NCI-H526 treated with DMSO at 0.1 percent for 48 hours (cell line): ENCODE data around the gene WDR62.

Experiments used
- DNase-seq: peaks from one replicate; lab custom pipeline; 2025; lab: John Stamatoyannopoulos, UW

WDR62 gene

DNA sequence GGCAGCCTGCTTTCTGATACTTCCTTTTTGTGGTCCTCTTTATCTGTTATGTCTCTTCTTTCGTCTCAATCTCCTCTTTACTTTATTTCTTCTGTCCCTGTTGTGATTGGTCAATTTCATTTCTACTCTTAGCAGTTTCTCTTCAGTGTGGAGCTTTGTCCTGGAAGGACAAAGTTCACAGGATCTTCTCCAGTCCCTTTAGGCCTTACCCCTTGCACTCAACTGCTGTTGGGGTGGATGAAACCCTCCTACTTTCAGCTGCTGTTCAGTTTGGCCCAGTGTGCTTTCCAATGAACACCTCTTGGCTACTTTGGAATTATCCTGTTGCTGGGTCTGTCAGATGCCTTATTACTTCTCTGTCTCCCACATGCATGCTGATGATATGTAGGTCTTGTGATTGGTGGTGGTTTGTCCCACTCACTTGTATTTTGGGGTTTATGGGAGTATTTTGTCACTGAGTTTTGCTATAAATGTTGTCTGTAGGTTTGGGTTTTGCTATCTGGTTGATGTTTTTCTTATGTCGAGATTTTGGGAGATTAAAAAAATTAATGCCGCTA, 24.8 kb downstream of the WDR62 start:
- no peak for DNase-seq

DNA sequence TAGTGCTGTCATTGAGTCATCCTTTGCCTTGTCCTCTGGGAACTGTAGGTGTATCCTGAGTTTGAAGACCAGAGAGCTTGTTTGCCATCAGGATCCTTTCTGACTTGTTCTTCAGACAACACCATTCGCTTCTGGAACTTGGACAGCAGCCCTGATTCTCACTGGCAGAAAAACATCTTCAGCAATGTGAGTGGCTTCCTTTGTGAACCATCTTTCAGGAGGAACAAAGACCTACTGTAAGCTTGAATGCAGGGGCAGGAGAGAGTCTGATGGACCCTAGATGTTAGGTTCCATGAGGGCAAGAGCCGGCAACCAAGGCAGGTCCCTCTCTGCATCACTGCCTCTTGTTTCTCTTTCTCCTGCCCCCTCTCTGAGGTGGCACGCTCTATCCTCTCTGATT, 26.7 kb downstream of the WDR62 start:
- DNase-seq: no peak

DNA sequence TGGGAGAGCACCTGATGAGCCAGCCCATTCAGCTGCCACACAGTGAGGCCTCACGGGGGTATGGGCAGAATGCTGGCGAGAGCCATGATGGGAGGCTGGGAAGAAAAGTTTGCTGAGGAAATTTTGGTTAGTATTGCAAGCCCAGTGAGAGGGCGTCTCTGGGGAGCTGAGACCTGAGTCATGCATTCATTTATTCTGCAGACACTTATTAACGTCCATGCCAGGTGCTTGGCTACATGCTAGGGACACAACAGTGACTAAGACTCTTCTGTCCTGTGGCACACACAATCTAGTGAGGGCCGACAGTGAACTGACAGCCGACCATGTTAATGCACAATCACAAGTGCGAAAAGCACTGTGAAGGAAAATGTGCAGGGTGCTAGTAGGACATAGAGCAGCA, 27.2 kb downstream of the WDR62 start:
- no peak for DNase-seq

DNA sequence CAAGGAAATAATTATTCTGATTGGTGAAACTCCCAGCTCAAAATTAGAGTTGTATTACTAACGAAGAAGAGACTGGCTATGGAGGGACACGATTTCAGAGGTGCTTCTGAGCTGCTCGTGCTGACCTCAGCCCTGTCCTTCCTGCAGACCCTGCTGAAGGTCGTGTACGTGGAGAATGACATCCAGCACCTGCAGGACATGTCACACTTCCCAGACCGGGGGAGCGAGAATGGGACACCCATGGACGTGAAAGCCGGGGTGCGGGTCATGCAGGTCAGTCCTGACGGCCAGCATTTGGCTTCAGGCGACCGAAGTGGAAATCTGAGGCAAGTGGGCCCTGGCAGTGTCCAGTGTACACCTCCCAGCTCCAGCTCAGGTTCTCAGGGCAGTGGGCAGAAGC, 28.2 kb downstream of the WDR62 start:
- no peak for DNase-seq

DNA sequence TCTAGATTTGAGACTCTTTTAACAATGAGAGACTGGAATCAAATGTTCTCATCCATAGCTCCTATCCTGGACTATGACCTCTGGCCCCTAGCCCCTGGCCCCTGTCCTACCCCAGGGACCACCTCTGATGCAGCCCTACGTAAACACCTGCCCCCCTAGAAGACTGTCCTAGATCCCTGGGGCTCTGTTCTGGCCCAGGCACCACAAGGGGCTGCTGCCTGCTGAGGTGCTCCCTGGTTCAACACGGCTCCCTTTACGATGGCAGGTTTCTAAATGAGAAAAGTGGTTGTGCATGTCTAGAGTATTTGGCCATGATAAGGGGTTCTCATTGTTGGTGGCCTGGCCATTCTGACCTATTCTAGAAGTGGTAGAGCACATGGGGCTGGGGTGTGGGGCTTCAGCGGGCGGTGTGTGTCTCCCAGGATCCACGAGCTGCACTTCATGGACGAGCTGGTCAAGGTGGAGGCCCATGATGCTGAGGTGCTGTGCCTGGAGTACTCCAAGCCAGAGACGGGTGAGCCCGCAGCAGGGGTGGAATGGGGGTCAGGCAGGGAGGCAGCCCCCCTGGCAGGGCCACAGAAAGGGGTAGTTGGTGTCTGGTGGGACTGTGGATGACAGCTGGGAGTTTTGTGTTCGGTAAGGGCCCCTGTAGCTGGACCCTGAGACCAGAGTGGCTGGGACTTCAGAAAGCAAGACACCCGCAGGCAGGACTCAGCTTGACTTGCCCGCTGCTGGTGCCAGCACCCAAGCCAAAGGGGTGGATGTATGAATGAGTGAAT, 29.7 kb downstream of the WDR62 start:
- DNase-seq: no peak

DNA sequence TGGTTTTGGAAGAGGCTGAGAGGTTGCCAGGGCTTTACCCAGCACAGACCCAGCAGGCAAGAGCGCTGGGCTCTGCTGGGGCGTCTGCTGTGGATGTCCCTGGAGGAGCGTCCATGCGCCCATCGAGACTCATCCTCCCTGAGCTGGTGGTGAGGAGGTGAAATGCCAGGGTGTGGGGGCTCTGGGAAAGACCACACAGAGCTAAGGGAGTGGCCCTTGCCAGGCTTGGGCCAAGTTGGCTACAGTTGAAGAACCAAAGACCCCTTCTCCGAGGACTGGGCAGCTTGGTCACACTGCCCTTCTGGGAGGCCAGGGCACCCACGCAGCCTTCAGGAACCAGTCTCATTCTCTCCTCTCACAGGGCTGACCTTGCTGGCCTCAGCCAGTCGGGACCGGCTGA, 31.6 kb downstream of the WDR62 start:
- DNase-seq: no peak

DNA sequence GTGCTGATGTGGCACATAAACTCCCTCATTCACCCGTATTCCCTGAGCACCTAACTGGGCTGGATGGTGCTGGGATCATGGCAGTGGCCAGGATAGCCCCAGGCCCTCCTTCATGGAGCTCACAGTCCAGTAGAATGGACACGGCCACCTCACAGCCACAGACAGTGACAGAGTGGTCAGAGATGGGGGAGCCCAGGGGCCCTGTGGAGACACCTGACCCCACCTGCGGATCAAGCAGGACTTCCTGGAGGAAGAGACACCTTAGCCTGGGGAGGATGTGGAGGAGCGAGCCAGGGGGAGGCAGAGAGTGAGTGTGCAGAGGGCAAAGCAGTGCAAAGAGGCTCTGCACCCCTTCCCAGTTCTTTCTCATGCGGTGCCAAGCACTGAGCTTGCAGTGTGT, 35.1 kb downstream of the WDR62 start:
- no peak for DNase-seq

DNA sequence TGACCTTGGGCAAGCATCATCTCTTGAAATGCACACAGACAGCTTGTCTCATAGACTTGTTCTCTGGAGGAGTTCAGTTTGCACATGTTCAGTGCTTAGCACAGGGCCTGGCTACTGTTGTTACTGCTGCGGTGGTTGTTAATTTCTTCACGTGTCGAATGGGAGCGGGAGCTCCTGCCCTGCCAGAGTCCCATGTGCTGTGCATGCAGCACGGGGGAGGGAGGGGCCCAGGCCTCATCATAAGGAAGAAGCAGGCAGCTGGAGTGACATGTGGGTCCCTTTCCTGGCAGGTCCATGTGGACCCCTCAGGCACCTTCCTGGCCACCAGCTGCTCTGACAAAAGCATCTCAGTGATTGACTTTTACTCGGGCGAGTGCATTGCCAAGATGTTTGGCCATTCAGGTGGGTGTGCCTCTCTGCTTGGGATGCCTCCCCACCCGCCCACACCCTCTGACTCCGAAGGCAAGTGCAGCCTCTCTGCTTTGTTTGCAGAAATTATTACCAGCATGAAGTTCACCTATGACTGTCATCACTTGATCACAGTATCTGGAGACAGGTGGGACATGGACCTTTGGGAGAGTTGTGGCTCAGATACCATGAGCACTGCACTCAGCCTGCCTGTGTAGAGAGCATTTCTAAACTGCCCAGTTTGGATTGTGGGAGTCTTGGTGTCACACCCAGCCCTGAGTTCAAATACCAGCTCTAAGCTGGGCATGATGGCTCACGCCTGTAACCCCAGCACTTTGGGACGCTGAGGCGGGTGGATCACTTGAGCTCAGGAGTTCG, 36.4 kb downstream of the WDR62 start:
- no peak for DNase-seq

DNA sequence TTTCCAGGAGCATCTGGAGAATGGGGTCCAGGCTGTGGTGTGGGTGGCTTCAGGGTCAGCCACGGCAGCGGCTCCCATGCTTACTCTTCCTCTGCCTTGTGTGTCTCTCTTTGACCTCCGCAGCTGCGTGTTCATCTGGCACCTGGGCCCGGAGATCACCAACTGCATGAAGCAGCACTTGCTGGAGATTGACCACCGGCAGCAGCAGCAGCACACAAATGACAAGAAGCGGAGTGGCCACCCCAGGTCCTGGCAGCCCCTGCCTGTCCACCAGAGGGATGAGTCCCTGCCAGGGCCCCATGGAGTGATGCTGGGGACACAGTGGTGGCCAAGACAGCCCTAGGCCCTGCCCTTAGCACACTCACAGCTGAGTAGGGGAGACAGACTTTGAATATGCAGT, 37.9 kb downstream of the WDR62 start:
- no peak for DNase-seq

DNA sequence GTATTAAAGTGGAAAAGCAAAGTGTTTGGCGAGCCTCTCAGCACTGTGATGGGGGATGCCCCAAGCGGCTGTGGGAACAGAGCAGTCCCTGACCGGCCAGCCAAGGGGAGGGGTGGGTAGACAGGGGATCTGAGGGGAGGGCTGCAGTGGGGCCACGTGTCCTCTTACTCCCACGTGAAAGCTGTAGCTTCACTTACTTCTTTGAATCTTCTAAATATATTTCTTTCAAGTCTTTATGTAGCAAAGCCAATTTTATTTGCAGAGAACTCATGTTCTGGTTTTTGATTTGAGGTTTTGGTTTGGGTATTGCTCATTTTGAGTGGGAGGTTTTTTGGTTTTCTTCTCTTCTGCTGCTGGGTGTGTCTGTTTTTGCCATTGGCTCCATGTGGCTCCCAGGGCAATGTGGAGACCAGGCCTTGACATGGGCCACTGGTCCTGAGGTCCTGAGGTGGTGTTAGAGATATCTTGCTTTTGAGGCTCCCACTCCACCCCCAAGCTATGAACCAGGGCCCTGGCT, 38.5 kb downstream of the WDR62 start:
- DNase-seq: no peak

DNA sequence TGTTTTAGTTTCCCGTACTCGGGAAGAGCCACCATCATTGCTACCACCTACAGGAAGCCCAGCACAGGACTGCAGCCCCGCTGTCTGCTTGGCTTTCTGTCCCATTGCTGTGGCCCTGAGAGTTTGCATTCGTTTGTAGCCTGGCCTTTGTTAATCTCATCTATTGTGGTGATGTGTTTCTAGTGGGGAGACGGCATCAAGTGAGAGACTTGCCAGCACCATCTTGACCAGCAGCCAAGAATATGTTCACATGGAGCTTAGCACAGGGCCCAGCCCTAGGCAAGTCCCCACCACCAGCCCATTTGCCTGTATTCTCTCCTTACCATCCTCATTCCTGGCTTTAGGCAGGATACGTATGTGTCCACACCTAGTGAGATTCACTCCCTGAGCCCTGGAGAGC, 39.0 kb downstream of the WDR62 start:
- no peak for DNase-seq

DNA sequence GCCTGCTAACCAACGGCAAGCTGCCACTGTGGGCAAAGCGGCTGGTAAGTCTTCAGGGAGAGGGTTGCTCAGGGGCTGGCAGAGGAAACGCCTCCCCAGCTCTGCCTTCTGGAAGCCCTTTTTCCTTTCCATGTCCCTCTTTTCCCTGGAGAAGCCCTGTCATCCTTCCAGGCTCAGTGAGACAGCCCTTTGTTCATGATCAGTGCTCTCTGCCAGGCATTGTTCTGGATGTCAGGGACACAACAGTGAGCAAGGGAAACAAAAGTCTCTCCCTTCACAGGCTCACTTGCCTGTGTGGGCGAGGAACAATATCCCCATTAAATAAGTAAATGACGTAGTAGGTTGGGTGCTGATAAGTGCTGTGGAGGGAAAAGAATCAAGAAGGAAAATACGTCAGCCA, 42.3 kb downstream of the WDR62 start:
- no peak for DNase-seq

DNA sequence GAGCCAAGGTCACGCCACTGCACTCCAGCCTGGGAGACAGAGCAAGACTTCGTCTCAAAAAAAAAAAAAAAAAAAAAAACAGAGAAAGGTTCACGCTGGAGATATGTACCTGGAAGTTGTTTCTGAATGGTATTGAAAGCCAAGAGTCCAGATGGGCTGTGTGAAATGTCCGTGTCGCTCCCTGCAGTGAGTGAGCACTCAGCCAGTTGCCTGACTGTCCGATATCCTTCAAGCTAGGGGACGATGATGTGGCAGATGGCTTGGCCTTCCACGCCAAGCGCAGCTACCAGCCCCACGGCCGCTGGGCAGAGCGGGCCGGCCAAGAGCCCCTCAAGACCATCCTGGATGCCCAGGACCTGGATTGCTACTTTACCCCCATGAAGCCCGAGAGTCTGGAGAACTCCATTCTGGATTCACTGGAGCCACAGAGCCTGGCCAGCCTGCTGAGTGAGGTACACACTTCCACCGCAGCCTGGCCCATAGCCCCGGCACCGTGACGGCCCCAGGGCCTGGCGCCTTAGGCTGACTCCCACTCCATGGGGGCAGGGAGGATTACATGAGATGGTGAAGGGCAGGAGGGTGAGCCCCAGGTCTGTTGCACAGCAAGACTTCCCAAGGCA, 44.6 kb downstream of the WDR62 start:
- DNase-seq: no peak

DNA sequence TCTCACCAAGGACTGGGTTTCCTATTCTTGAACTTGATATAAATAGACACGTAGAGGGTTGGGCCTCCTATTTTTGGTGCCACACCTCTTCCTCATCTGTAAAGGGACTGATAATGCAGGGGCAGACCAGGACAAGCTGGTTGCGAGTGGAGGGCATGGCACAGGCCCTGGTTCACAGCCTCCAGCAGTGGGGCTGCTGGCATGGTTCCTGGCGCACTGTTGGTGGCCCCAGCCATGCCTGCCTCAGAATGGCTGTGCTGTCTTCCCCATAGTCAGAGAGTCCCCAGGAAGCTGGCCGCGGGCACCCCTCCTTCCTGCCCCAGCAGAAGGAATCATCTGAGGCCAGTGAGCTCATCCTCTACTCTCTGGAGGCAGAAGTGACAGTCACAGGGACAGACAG, 45.8 kb downstream of the WDR62 start:
- DNase-seq: no peak

DNA sequence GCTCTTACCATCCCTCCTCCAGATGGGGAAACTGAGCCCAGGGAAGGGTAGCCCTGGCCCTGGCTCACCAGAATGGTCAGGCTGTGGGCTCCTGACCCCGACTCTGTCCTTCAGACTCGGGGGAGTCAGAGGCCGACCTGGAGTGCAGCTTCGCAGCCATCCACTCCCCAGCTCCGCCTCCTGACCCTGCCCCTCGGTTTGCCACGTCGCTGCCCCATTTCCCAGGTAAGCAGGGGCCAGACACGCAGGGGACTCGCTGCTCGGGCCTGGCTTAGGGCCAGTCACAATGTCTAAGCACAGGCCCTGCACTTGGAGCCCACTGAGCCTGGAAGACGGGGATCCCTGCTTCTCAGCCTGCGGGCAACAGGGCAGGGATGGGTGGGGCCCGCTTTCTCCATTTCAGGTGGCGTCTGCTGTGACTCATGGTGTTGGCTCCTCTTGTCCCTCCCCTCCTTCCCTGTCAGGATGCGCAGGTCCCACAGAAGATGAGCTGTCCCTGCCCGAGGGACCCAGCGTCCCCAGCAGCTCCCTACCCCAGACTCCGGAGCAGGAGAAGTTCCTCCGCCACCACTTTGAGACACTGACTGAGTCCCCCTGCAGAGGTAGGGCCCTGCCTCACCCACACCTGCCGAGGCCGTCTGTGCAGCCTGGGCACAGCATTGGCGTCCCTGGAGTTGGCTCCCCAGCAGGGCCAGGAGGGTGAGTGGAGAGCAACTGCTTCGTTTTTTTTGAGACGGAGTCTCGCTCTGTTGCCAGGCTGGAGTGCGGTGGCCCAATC, 47.0 kb downstream of the WDR62 start:
- no peak for DNase-seq

DNA sequence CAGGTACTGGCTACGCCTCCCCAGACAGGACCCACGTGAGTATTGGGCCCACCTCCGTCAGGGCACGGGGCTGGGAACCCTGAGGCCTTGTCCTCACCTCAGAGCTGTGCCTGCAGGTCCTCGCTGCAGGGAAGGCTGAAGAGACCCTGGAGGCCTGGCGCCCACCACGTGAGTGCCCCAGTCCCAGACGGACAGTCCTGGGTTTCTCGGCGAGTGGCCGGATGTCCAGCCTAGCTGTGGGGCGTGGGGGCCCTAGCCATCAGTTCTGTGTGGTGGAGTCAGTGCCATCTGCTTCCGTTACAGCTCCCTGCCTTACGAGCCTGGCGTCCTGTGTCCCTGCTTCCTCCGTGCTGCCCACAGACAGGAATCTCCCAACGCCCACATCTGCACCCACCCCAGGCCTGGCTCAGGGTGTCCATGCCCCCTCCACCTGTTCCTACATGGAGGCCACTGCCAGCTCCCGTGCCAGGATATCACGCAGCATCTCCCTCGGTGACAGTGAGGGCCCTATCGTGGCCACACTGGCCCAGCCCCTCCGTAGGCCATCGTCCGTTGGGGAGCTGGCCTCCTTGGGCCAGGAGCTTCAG, 48.4 kb downstream of the WDR62 start:
- no peak for DNase-seq

DNA sequence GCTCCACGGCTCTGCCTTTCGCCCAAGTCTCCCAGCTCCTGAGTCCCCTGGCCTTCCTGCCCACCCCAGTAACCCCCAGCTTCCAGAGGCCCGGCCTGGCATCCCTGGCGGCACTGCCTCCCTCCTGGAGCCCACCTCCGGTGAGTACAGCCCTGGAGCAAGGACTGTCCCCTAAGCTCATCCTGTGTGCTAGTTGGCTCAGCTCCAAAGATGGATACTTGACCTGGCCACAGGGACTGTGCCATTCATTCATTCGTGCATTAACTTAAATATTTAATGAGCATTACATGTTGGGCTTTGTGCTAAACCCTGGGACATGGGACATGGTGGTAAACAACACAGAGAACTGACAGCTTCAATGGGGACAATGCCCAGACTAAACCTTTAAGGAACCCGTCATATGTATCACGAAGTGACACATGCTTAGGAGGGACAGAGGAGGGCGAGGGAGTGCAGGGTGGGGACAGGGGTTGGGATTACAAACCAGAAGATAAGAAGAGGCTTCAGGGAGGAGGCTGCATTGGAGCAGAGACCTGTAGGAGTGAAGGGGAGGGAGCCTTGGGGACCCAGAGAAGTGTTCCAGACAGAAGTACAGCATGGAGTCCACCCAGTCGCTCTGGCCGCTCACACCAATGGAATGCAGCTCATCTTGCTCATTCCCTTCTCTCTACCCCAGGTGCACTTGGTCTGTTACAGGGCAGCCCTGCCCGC, 49.3 kb downstream of the WDR62 start:
- no peak for DNase-seq

DNA sequence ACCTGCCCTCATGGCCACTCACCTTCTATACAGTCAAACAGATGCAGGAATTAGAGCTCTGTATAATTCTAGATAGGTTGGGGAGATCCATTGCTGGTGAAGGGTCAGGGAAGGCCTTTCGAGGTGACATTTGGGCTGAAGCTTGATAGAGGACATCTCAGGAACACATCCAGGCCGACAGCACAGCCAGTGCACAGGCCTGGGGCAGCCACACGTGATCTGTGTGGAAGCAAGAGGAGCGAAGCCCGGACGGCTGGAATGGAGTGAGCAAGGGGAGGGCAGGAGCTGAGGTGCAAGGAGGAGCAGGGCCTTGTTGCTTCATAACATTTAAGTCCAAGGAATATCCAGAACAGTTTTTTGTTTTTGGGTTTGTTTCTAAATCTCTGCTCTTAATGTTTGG, 51.7 kb downstream of the WDR62 start:
- no peak for DNase-seq

DNA sequence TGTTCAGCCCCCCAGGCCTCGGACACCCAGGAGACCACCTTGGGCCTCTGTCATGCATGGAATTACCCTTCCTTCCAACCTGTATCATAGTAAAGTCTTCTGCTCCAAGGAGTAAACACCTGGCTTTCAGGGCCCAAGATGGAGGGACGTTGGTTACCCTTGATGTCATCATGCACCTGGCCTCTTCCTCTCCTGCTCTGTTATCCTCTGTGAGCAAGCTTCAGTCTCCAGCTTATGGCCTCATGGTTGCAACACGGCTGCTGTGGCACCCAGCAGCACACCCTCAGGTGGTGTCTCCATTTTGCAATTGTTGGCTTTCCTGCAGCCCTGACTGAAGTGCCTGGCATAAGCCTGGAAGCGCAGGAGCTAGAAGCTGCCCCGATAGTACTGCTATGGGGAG, 52.3 kb downstream of the WDR62 start:
- no peak for DNase-seq

DNA sequence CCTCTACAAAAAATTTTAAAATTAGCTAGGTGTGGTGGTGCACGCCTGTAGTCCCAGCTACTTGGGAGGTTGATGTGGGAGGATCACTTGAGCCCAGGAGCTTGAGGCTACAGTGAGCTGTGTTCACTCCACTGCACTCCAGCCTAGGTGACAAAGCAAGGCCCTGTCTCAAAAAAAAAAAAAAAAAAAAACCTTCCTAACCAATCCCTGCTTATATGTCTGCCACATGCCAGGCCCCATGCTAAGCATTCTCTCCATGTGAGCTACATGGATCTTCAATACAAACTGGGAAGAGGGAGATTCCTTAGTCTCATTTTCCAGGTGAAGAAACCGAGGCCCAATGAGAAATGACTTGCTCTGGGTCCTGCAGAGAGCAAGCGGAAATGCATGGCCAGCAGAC, 54.0 kb downstream of the WDR62 start:
- DNase-seq: no peak
